CD4-positive, alpha-beta memory T cell (primary cell): ENCODE data around the gene PROSER2. TPM values are rescaled to one million over a fixed set of nuclear protein-coding genes. Genes with fewer than 3 reads are reported as not detected.

Experiments
- CTCF ChIA-PET: fragments of 350-600 bp; sonication (Branson Sonifier 250); formaldehyde crosslinking; loops from one replicate; lab custom pipeline; 2021; ENCODE audit warnings: inconsistent platforms; ENCODE audit not compliant: partially characterized antibody; lab: Charles Lee
- POLR2A ChIA-PET: fragments of 350-600 bp; sonication (Branson Sonifier 250); formaldehyde crosslinking; loops from one replicate; lab custom pipeline; 2021; ENCODE audit not compliant: partially characterized antibody; lab: Charles Lee
- DNase-seq, 5 donors: peaks; one replicate each; pipeline versions ENCODE4 v3.0.0 to v3.0.0-alpha.2; 2020 to 2022; ENCODE audit warnings: mixed read lengths in 1 of 5
- H3K27ac ChIP-seq: one replicate; pipeline ENCODE4 v1.7.0; 2013; ENCODE audit warnings: low read depth, low read length
- H3K27me3 ChIP-seq: 2 replicates; pipeline ENCODE4 v1.7.0; 2013; ENCODE audit warnings: mild to moderate bottlenecking, low read length, moderate library complexity; ENCODE audit not compliant: insufficient read depth
- H3K36me3 ChIP-seq: 2 replicates; pipeline ENCODE4 v1.7.0; 2013; ENCODE audit warnings: mild to moderate bottlenecking, low read length, moderate library complexity; ENCODE audit not compliant: insufficient read depth
- H3K4me1 ChIP-seq: 2 replicates; pipeline ENCODE4 v1.7.0; 2013; ENCODE audit warnings: mild to moderate bottlenecking, low read length, moderate library complexity; ENCODE audit not compliant: insufficient read depth
- H3K4me3 ChIP-seq, 2 donors: one replicate each; pipeline ENCODE4 v1.7.0; 2013; ENCODE audit warnings: low read length in 2 of 2, mild to moderate bottlenecking in 1 of 2
- H3K9me3 ChIP-seq, 2 donors: one replicate each; pipeline ENCODE4 v1.7.0; 2013; ENCODE audit warnings: low read length in 2 of 2, control low read depth in 1 of 2; ENCODE audit not compliant: control insufficient read depth in 1 of 2
- H3K27ac Mint-ChIP-seq, 7 donors: one replicate each; pipeline ENCODE4 v1.8.0; 2020 to 2021; ENCODE audit warnings: mixed read lengths in 7 of 7, mild to moderate bottlenecking in 6 of 7, inconsistent platforms in 3 of 7, moderate library complexity in 3 of 7
- H3K27me3 Mint-ChIP-seq, 2 donors: one replicate each; pipeline ENCODE4 v1.8.0; 2020 to 2021; ENCODE audit warnings: mixed read lengths in 2 of 2
- H3K36me3 Mint-ChIP-seq, 2 donors: one replicate each; pipeline ENCODE4 v1.8.0; 2020 to 2021; ENCODE audit warnings: mixed read lengths in 2 of 2, inconsistent platforms in 1 of 2, mild to moderate bottlenecking in 1 of 2
- H3K4me1 Mint-ChIP-seq, 4 donors: one replicate each; pipeline ENCODE4 v1.8.0; 2020 to 2021; ENCODE audit warnings: mixed read lengths in 4 of 4, mild to moderate bottlenecking in 1 of 4
- H3K4me3 Mint-ChIP-seq, 8 donors: one replicate each; pipeline ENCODE4 v1.8.0; 2020 to 2021; ENCODE audit warnings: mixed read lengths in 8 of 8, mild to moderate bottlenecking in 7 of 8, moderate library complexity in 6 of 8, inconsistent platforms in 3 of 8
- H3K9me3 Mint-ChIP-seq, 8 donors: one replicate each; pipeline ENCODE4 v1.8.0; 2020 to 2021; ENCODE audit warnings: mixed read lengths in 8 of 8, mild to moderate bottlenecking in 5 of 8, inconsistent platforms in 3 of 8, moderate library complexity in 1 of 8
- intact Hi-C: fragments of 100-400 bp; cut with micrococcal nuclease; formaldehyde crosslinking; loops from one replicate; pipeline ENCODE4 v1.15.1; 2023
- polyA plus RNA-seq, 2 donors: library from polyadenylated mRNA; unstranded; fragments of 300-500 nt; fragmentation: Illumina TruSeq; gene quantifications; one replicate each; pipeline ENCODE4 v1.2.3, GENCODE V29; 2021
- total RNA-seq, 2 experiments: library from RNA; stranded (reverse); gene quantifications; one replicate each; pipeline ENCODE4 v1.2.3, GENCODE V29; 2021

The PROSER2 gene
- total and polyA plus RNA-seq, 4 experiments from 2014 or later: 0.18 to 1.3 (median 0.78) TPM

- Histone ChIP-seq H3K27me3 (no peaks in the 10 kb centered on the region), H3K4me1 (no peaks in the 10 kb centered on the region), H3K9me3 (no peaks in the 10 kb centered on the region), H3K27ac (no peak overlapping the region), H3K36me3 (no peaks in the 10 kb centered on the region), H3K4me3 (no peak overlapping the region)
- no peak for DNase-seq
- Mint-ChIP-seq H3K4me3 (no peak overlapping the region), H3K36me3 (no peaks in the 10 kb centered on the region), H3K4me1 (peaks cover 0 to 2% (median 0%) of the 10 kb centered on the region in 4 donors), H3K27me3 (no peaks in the 10 kb centered on the region), H3K9me3 (peaks cover 0 to 3% (median 0%) of the 10 kb centered on the region in 8 donors), H3K27ac (no peak overlapping the region)
- CTCF ChIA-PET: no interaction called here
- POLR2A ChIA-PET: no interaction called here
- intact Hi-C loops: no loop called here
Measured at GRCh38 chr10:11908991-11909390, 85.8 kb downstream of the PROSER2 start.

DNA sequence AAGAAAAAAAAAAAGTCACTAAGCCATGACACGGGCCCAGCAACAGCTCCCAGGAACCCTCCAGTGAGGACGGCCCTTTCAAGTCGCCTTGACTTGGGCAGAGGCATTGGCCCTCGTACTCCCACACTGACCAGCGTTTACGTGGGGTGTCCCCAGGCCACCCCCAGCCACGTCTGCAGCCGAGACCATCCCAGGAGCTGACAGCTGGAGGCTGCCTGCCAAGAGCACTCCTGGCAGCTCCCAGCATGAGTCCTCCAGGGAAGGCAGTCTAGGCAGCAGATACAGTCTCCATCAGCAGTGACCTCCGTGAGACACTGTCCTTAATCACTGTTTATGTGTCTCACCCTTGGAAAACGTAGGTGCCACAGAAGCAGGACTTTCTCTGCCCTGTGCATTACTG is 86.5 kb downstream of the PROSER2 start:
- no peak for DNase-seq
- Histone ChIP-seq H3K4me1 (no peaks in the 10 kb centered on the region), H3K27me3 (no peaks in the 10 kb centered on the region), H3K9me3 (no peaks in the 10 kb centered on the region), H3K36me3 (no peaks in the 10 kb centered on the region), H3K4me3 (no peak overlapping the region), H3K27ac (no peak overlapping the region)
- CTCF ChIA-PET: no interaction called here
- no peak overlapping the region for H3K4me3 Mint-ChIP-seq
- H3K4me1 Mint-ChIP-seq: peaks cover 0 to 2% (median 0%) of the 10 kb centered on the region in 4 donors
- H3K9me3 Mint-ChIP-seq: peaks cover 0 to 3% (median 0%) of the 10 kb centered on the region in 8 donors
- POLR2A ChIA-PET: no interaction called here
- no peak overlapping the region for H3K27ac Mint-ChIP-seq
- no peaks in the 10 kb centered on the region for H3K36me3 Mint-ChIP-seq
- intact Hi-C loops: no loop called here
- no peaks in the 10 kb centered on the region for H3K27me3 Mint-ChIP-seq

DNA sequence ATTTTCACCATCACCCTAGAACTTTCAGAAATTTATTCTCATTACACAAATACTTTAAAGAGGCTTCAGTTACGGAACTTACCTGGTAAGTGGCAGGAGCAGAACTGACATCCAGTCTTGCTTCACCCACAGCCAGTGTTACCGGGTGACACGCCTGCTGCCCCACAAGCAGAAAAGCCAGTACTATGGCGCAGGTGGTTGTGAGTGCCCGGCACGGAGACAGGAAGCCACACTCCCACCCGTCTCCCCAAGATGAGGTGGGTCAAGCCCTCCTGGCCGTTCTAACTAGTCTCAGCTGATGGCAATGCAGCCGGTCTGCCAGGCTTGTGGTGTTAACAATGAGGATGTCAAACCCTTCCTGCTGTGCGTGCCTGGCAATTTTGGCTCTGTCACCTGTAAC is 86.9 kb downstream of the PROSER2 start:
- DNase-seq: no peak
- no peaks in the 10 kb centered on the region for H3K4me1 ChIP-seq
- H3K36me3 ChIP-seq: no peaks in the 10 kb centered on the region
- ChIA-PET POLR2A (no interaction called here), CTCF (no interaction called here)
- no peaks in the 10 kb centered on the region for H3K27me3 ChIP-seq
- peaks cover 0 to 2% (median 0%) of the 10 kb centered on the region in 4 donors for H3K4me1 Mint-ChIP-seq
- peaks cover 0 to 3% (median 0%) of the 10 kb centered on the region in 8 donors for H3K9me3 Mint-ChIP-seq
- intact Hi-C loops: no loop called here
- H3K27me3 Mint-ChIP-seq: no peaks in the 10 kb centered on the region
- no peak overlapping the region for H3K27ac Mint-ChIP-seq
- no peaks in the 10 kb centered on the region for H3K36me3 Mint-ChIP-seq
- H3K4me3 Mint-ChIP-seq: no peak overlapping the region
- no peak overlapping the region for H3K4me3 ChIP-seq
- H3K27ac ChIP-seq: no peak overlapping the region
- H3K9me3 ChIP-seq: no peaks in the 10 kb centered on the region

DNA sequence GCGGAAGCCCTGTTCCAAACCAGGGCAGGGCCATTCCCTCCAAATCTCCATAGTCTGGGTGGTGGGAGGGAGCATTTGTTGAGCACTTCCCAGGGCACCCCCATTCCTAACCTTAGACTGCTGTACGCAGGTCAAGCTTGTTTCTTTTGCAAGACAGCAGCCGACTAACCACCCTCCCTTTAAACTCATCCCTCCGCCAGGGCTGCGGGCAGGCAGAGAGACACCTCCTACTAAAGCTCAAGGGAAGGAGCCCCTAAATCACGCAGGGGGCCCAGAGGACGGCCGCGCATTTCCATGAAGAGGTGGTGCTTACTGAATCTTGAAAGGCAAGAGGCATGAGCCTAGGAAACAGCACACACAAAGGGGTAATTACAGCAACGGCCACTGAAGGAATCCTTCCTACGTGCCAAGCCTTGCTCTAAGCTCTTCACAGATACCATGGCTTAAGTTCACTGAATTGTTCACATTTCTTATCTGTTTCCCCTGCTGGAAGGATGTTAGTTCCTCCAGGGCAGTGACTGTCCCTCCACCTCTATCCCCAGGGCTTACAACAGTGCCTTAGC is 90.0 kb downstream of the PROSER2 start:
- Histone ChIP-seq H3K4me3 (no peak overlapping the region), H3K27me3 (no peaks in the 10 kb centered on the region), H3K4me1 (no peaks in the 10 kb centered on the region), H3K9me3 (no peaks in the 10 kb centered on the region), H3K36me3 (no peaks in the 10 kb centered on the region), H3K27ac (no peak overlapping the region)
- no peak for DNase-seq
- H3K4me1 Mint-ChIP-seq: no peaks in the 10 kb centered on the region
- CTCF ChIA-PET: no interaction called here
- no peaks in the 10 kb centered on the region for H3K36me3 Mint-ChIP-seq
- H3K27me3 Mint-ChIP-seq: no peaks in the 10 kb centered on the region
- no peak overlapping the region for H3K27ac Mint-ChIP-seq
- peaks cover 0 to 2% (median 0%) of the 10 kb centered on the region in 8 donors for H3K9me3 Mint-ChIP-seq
- H3K4me3 Mint-ChIP-seq: no peak overlapping the region
- intact Hi-C loops: no loop called here
- POLR2A ChIA-PET: no interaction called here

GRCh38 chr10:11918384-11918783 is 95.2 kb downstream of the PROSER2 start:
- DNase-seq: no peak
- H3K27me3 Mint-ChIP-seq: no peaks in the 10 kb centered on the region
- no peaks in the 10 kb centered on the region for H3K4me1 ChIP-seq
- H3K27ac ChIP-seq: no peak overlapping the region
- intact Hi-C loops: no loop called here
- CTCF ChIA-PET: no interaction called here
- H3K27me3 ChIP-seq: no peaks in the 10 kb centered on the region
- H3K4me1 Mint-ChIP-seq: no peaks in the 10 kb centered on the region
- POLR2A ChIA-PET: no interaction called here
- peaks cover 18% of the 10 kb centered on the region for H3K36me3 ChIP-seq
- peak overlapping the region in 1 of 7 donors; percentile 19 for H3K27ac Mint-ChIP-seq
- H3K9me3 ChIP-seq: no peaks in the 10 kb centered on the region
- H3K4me3 ChIP-seq: no peak overlapping the region
- peak overlapping the region in 1 of 8 donors; percentile 15 for H3K4me3 Mint-ChIP-seq
- H3K36me3 Mint-ChIP-seq: peaks cover 24 to 35% of the 10 kb centered on the region in 2 donors
- H3K9me3 Mint-ChIP-seq: no peaks in the 10 kb centered on the region

GRCh38 chr10:11919271-11919670 is 96.1 kb downstream of the PROSER2 start:
- DNase-seq: no peak
- Mint-ChIP-seq H3K4me3 (no peak overlapping the region), H3K27me3 (no peaks in the 10 kb centered on the region), H3K9me3 (no peaks in the 10 kb centered on the region), H3K36me3 (peaks cover 24 to 39% of the 10 kb centered on the region in 2 donors), H3K4me1 (no peaks in the 10 kb centered on the region), H3K27ac (peak overlapping the region in 2 of 7 donors; percentile 68 to 82)
- Histone ChIP-seq H3K9me3 (no peaks in the 10 kb centered on the region), H3K4me3 (no peak overlapping the region), H3K36me3 (peaks cover 18% of the 10 kb centered on the region), H3K27me3 (no peaks in the 10 kb centered on the region), H3K4me1 (no peaks in the 10 kb centered on the region), H3K27ac (no peak overlapping the region)
- ChIA-PET POLR2A (no interaction called here), CTCF (no interaction called here)
- intact Hi-C loops: no loop called here
